Keratinocyte (primary cell): ENCODE data around the gene C5AR1. TPM values are rescaled to one million over a fixed set of nuclear protein-coding genes. Genes with fewer than 3 reads are reported as not detected.
A peak's percentile ranks its signal among the peaks of the same experiment; 100 is the strongest.

Experiments used
- DNase-seq: peaks from one replicate; pipeline ENCODE4 v3.0.0-alpha.2; 2011; ENCODE audit warnings: low read depth, missing footprints, low spot score
- FAIRE-seq: peaks from 2 replicates; lab custom pipeline; 2011; peaks lifted over from hg19 to GRCh38; lab: Jason Lieb, UNC
- H2AFZ ChIP-seq: 2 replicates; pipeline ENCODE4 v1.6.0; 2012; ENCODE audit warnings: low read length, control low read depth, inconsistent platforms; ENCODE audit not compliant: control insufficient read depth
- H3K27ac ChIP-seq: 2 replicates; pipeline ENCODE4 v1.5.1; 2011; ENCODE audit warnings: low read length; ENCODE audit not compliant: control insufficient read depth, insufficient read depth
- H3K27me3 ChIP-seq: 3 replicates; pipeline ENCODE4 v1.6.0; 2011; ENCODE audit warnings: low read length; ENCODE audit not compliant: control insufficient read depth, insufficient read depth; ENCODE audit errors: extremely low read depth
- H3K36me3 ChIP-seq, 2 experiments: 2 replicates in 1 of 2; 3 replicates in 1 of 2; pipeline ENCODE4 v1.5.1; 2011; ENCODE audit warnings: low read length in 2 of 2, mild to moderate bottlenecking in 1 of 2; ENCODE audit not compliant: control insufficient read depth in 2 of 2, insufficient read depth in 2 of 2; ENCODE audit errors: extremely low read depth in 1 of 2
- H3K4me1 ChIP-seq: 3 replicates; pipeline ENCODE4 v1.5.1; 2011; ENCODE audit warnings: low read length; ENCODE audit not compliant: control insufficient read depth, insufficient read depth; ENCODE audit errors: extremely low read depth
- H3K4me2 ChIP-seq: 3 replicates; pipeline ENCODE4 v1.6.0; 2011; ENCODE audit warnings: low read depth, low read length; ENCODE audit not compliant: control insufficient read depth, insufficient read depth; ENCODE audit errors: extremely low read depth
- H3K4me3 ChIP-seq, 3 experiments: fragments of 200-600 bp in 1 of 3; sonication (generic) in 1 of 3; 2 replicates in 2 of 3; 3 replicates in 1 of 3; pipeline ENCODE4 v1.5.1; 2011 to 2016; ENCODE audit warnings: low read length in 3 of 3, mild to moderate bottlenecking in 3 of 3, control low read depth in 2 of 3, inconsistent platforms in 1 of 3, low read depth in 1 of 3, mixed read lengths in 1 of 3, mixed run types in 1 of 3, moderate library complexity in 1 of 3; ENCODE audit not compliant: control insufficient read depth in 2 of 3, insufficient read depth in 2 of 3; ENCODE audit errors: extremely low read depth in 1 of 3
- H3K79me2 ChIP-seq: 2 replicates; pipeline ENCODE4 v1.6.0; 2012; ENCODE audit warnings: low read length; ENCODE audit not compliant: control insufficient read depth, insufficient read depth
- H3K9ac ChIP-seq: 3 replicates; pipeline ENCODE4 v1.6.0; 2011; ENCODE audit warnings: low read length; ENCODE audit not compliant: control insufficient read depth, insufficient read depth; ENCODE audit errors: extremely low read depth
- H3K9me1 ChIP-seq: 3 replicates; pipeline ENCODE4 v1.6.0; 2011; ENCODE audit warnings: low read length; ENCODE audit not compliant: control insufficient read depth, insufficient read depth; ENCODE audit errors: extremely low read depth
- H3K9me3 ChIP-seq: 2 replicates; pipeline ENCODE4 v1.5.1; 2012; ENCODE audit warnings: low read depth, low read length; ENCODE audit not compliant: control insufficient read depth
- H4K20me1 ChIP-seq: 3 replicates; pipeline ENCODE4 v1.6.0; 2011; ENCODE audit warnings: low read length; ENCODE audit not compliant: control insufficient read depth, insufficient read depth; ENCODE audit errors: extremely low read depth
- EZH2 ChIP-seq: IDR thresholded peaks from one replicate; pipeline ENCODE4 v1.6.1; 2012; ENCODE audit warnings: inconsistent platforms, mild to moderate bottlenecking, low read length, moderate library complexity
- dilution Hi-C: fragments of 300-500 bp; cut with MboI; formaldehyde crosslinking; loops from one replicate; pipeline ENCODE4 v1.7.0; 2020; ENCODE audit warnings: low sequenced_read_pairs; ENCODE audit not compliant: extremely low pct_ligation_motif_present
- polyA plus RNA-seq, 5 experiments: library from polyadenylated mRNA; depleted of rRNA in 3 of 5; stranded (reverse) in 3 of 5; stranded (forward) in 1 of 5; unstranded in 1 of 5; fragments of >200 nt; gene quantifications; 1 replicate in 1 of 5; 2 replicates in 3 of 5; 3 replicates in 1 of 5; pipeline versions ENCODE4 v1.2.1 to v1.2.3, GENCODE V29; 2011 to 2012; ENCODE audit warnings: missing spikeins in 2 of 5, low read depth in 1 of 5, low replicate concordance in 1 of 5
- TF ChIP-seq, protein P1 (sequence below), 3 experiments: IDR thresholded peaks in 1 of 3; conservative IDR thresholded peaks in 1 of 3; optimal IDR thresholded peaks in 1 of 3; 2 replicates in 2 of 3; 3 replicates in 1 of 3; pipeline versions ENCODE3 to v1.5.1; 2011; ENCODE audit warnings: low read length in 3 of 3, mild to moderate bottlenecking in 3 of 3, moderate library complexity in 2 of 3, control low read depth in 1 of 3, inconsistent platforms in 1 of 3; ENCODE audit not compliant: insufficient read depth in 2 of 3; ENCODE audit errors: extremely low read depth in 1 of 3

The C5AR1 gene
- polyA plus RNA-seq, 1 donor (not counting 4 experiments of a cell fraction or from before 2014, with no cell fraction given): 0.42 TPM

DNA sequence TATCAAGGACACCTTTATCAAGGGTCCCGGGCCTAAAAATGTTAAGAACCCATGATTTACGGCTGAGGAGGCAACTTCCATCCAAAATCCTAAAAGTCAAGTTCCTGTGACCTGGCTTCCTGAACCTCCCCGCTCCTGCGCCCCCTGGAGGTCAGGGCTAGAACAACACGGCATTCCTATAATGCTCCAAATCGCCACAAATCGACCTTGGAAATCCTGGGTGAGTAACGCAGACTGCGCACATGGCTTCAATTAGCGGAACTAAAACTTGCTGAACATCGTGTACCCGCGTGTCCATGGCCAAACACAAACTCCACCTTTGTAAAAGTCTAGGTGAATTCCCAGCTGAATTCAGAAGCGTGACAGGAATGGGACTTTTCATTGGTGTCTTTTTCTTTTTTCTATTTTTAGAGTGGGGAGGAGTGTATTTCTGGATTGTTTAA is 4.3 kb upstream of the C5AR1 start:
- dilution Hi-C loops: no loop called here
- no peak overlapping the region for H3K9ac ChIP-seq
- H3K79me2 ChIP-seq: no peaks in the 10 kb centered on the region
- no peak overlapping the region for H3K27ac ChIP-seq
- H3K4me2 ChIP-seq: peak overlapping the region; percentile 76
- H3K36me3 ChIP-seq: no peaks in the 10 kb centered on the region
- no peaks in the 10 kb centered on the region for H3K9me1 ChIP-seq
- H3K9me3 ChIP-seq: no peaks in the 10 kb centered on the region
- H4K20me1 ChIP-seq: no peaks in the 10 kb centered on the region
- no peak for DNase-seq
- TF ChIP-seq EZH2: no peak
- TF ChIP-seq, protein P1, sequence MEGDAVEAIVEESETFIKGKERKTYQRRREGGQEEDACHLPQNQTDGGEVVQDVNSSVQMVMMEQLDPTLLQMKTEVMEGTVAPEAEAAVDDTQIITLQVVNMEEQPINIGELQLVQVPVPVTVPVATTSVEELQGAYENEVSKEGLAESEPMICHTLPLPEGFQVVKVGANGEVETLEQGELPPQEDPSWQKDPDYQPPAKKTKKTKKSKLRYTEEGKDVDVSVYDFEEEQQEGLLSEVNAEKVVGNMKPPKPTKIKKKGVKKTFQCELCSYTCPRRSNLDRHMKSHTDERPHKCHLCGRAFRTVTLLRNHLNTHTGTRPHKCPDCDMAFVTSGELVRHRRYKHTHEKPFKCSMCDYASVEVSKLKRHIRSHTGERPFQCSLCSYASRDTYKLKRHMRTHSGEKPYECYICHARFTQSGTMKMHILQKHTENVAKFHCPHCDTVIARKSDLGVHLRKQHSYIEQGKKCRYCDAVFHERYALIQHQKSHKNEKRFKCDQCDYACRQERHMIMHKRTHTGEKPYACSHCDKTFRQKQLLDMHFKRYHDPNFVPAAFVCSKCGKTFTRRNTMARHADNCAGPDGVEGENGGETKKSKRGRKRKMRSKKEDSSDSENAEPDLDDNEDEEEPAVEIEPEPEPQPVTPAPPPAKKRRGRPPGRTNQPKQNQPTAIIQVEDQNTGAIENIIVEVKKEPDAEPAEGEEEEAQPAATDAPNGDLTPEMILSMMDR (optimal IDR thresholded peaks at IDR 0.05 in 1 of 3, IDR thresholded peaks at IDR 0.05 in 1 of 3, conservative IDR thresholded peaks at IDR 0.05 in 1 of 3; ENCODE audit: extremely low read depth in 1 of 3, insufficient read depth in 2 of 3, low read length in 3 of 3): peak; percentile 94 to 100 (median 95)
- peaks cover 3% of the 10 kb centered on the region for H3K27me3 ChIP-seq
- H2AFZ ChIP-seq: peak overlapping the region; percentile 61
- peaks cover 3% of the 10 kb centered on the region for H3K4me1 ChIP-seq
- H3K4me3 ChIP-seq: no peak overlapping the region
- FAIRE-seq: peak; percentile 71

DNA sequence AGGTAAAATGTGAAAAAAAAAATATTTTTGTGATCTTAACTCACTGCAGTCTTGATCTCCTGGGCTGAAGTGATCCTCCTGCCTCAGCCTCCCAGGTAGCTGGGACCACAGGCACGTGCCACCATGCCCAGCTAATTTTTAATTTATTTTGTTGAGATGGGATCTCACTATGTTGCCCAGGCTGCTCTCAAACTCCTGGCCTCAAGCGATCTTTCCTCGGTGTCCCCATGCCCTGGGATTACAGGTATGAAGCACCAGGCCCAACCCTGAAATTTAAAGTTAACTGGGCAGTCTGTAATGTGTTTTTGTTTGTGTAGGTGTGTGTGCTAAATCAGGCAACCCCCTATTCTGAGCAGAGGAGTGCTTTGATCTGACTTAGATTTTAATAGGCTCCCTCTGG is 3.4 kb upstream of the C5AR1 start:
- no peaks in the 10 kb centered on the region for H3K79me2 ChIP-seq
- peaks cover 3% of the 10 kb centered on the region for H3K4me1 ChIP-seq
- no peak overlapping the region for H3K9ac ChIP-seq
- H3K27ac ChIP-seq: no peak overlapping the region
- H3K36me3 ChIP-seq: no peaks in the 10 kb centered on the region
- FAIRE-seq (no peak), DNase-seq (no peak)
- H3K4me2 ChIP-seq: no peak overlapping the region
- no peak for TF ChIP-seq EZH2
- TF ChIP-seq, protein P1 (optimal IDR thresholded peaks at IDR 0.05 in 1 of 3, IDR thresholded peaks at IDR 0.05 in 1 of 3, conservative IDR thresholded peaks at IDR 0.05 in 1 of 3; ENCODE audit: extremely low read depth in 1 of 3, insufficient read depth in 2 of 3, low read length in 3 of 3): no peak
- no peak overlapping the region for H2AFZ ChIP-seq
- no peaks in the 10 kb centered on the region for H3K9me1 ChIP-seq
- no peaks in the 10 kb centered on the region for H4K20me1 ChIP-seq
- H3K27me3 ChIP-seq: peaks cover 3% of the 10 kb centered on the region
- H3K9me3 ChIP-seq: no peaks in the 10 kb centered on the region
- dilution Hi-C loops: no loop called here
- no peak overlapping the region for H3K4me3 ChIP-seq
